NCI-H146 treated with DMSO at 0.1 percent for 48 hours (cell line): ENCODE results near the gene ATP8B1.
"Not testable (repeated sequence)": the region's sequence is repeated elsewhere in the genome, so short reads cannot be mapped to it uniquely, and the experiment has no call there.

Experiments used
- DNase-seq: peaks from one replicate; lab custom pipeline; 2025; ENCODE audit not compliant: unreplicated experiment; lab: John Stamatoyannopoulos, UW

The ATP8B1 gene

GRCh38 chr18:57771193-57771592, 31.9 kb downstream of the ATP8B1 start:
- DNase-seq, result no peak

- DNase-seq, result peak; percentile 51
These were observed 34.4 kb downstream of the ATP8B1 start for GRCh38 chr18:57768537-57769326.

GRCh38 chr18:57767259-57768050, 35.7 kb downstream of the ATP8B1 start:
- DNase-seq, result no peak

- DNase-seq, result no peak
These were observed 38.1 kb downstream of the ATP8B1 start for GRCh38 chr18:57764995-57765394.

- no peak for DNase-seq
These were observed 39.0 kb downstream of the ATP8B1 start for GRCh38 chr18:57764087-57764486.

- DNase-seq, result no peak
These were observed 40.4 kb downstream of the ATP8B1 start for GRCh38 chr18:57762686-57763085.

GRCh38 chr18:57759650-57760049, 43.5 kb downstream of the ATP8B1 start:
- no peak for DNase-seq

GRCh38 chr18:57755473-57756067, 47.5 kb downstream of the ATP8B1 start:
- DNase-seq, result peak; percentile 66

GRCh38 chr18:57754577-57755338, 48.4 kb downstream of the ATP8B1 start:
- no peak for DNase-seq

GRCh38 chr18:57753063-57753462, 50.1 kb downstream of the ATP8B1 start:
- DNase-seq, result no peak

- DNase-seq, result no peak
These were observed 53.5 kb downstream of the ATP8B1 start for GRCh38 chr18:57749604-57749970.

- peak; percentile 97 for DNase-seq
These were observed 54.1 kb downstream of the ATP8B1 start for GRCh38 chr18:57748770-57749603.

GRCh38 chr18:57747809-57748680, 55.1 kb downstream of the ATP8B1 start:
- peak; percentile 89 for DNase-seq

GRCh38 chr18:57744211-57744694, 58.9 kb downstream of the ATP8B1 start:
- DNase-seq, result peak; percentile 92

- DNase-seq, result no peak
These were observed 60.1 kb downstream of the ATP8B1 start for GRCh38 chr18:57743008-57743407.

GRCh38 chr18:57741273-57741672, 61.8 kb downstream of the ATP8B1 start:
- no peak for DNase-seq

GRCh38 chr18:57738078-57738477, 65.0 kb downstream of the ATP8B1 start:
- no peak for DNase-seq

GRCh38 chr18:57737400-57738060, 65.6 kb downstream of the ATP8B1 start:
- no peak for DNase-seq

- DNase-seq, result not testable (repeated sequence)
These were observed 68.1 kb downstream of the ATP8B1 start for GRCh38 chr18:57735042-57735441.
